Spleen (tissue), 11 donors: ENCODE measurements around the gene MARS1. TPM values are rescaled to one million over a fixed set of nuclear protein-coding genes. Genes with fewer than 3 reads are reported as not detected.

Source experiments
- DNase-seq: peaks from one replicate; pipeline ENCODE4 v3.0.0-alpha.2; 2020
- H3K27ac ChIP-seq, 8 donors: fragments of 200-600 bp; sonication (generic) in 7 of 8; 1 replicate in 4 of 8; 2 replicates in 4 of 8; pipeline versions ENCODE4 v1.5.0 to v1.8.0; 2016 to 2021; ENCODE audit warnings: inconsistent platforms in 4 of 8, mild to moderate bottlenecking in 4 of 8, moderate library complexity in 1 of 8
- H3K27me3 ChIP-seq, 7 donors: fragments of 200-600 bp; sonication (generic) in 6 of 7; replicated peaks in 1 of 7; 1 replicate in 4 of 7; 2 replicates in 3 of 7; pipeline versions ENCODE4 v1.5.0 to v1.8.0; 2016 to 2021; ENCODE audit warnings: inconsistent platforms in 3 of 7, mild to moderate bottlenecking in 1 of 7
- H3K36me3 ChIP-seq, 6 donors: fragments of 200-600 bp; sonication (generic) in 5 of 6; 1 replicate in 4 of 6; 2 replicates in 2 of 6; pipeline versions ENCODE4 v1.5.0 to v1.8.0; 2016 to 2021; ENCODE audit warnings: inconsistent platforms in 2 of 6
- H3K4me1 ChIP-seq, 6 donors: fragments of 200-600 bp; sonication (generic) in 5 of 6; 1 replicate in 3 of 6; 2 replicates in 3 of 6; pipeline versions ENCODE4 v1.5.0 to v1.8.0; 2016 to 2021; ENCODE audit warnings: inconsistent platforms in 3 of 6
- H3K4me3 ChIP-seq, 8 donors: fragments of 200-600 bp; sonication (generic) in 7 of 8; 1 replicate in 4 of 8; 2 replicates in 4 of 8; pipeline versions ENCODE4 v1.5.0 to v1.8.0; 2016 to 2021; ENCODE audit warnings: inconsistent platforms in 4 of 8, mild to moderate bottlenecking in 4 of 8, moderate library complexity in 2 of 8
- H3K9me3 ChIP-seq, 8 donors: fragments of 200-600 bp; sonication (generic) in 7 of 8; 1 replicate in 4 of 8; 2 replicates in 4 of 8; pipeline versions ENCODE4 v1.5.0 to v1.8.0; 2016 to 2021; ENCODE audit warnings: inconsistent platforms in 4 of 8
- POLR2A ChIP-seq, 3 donors: fragments of 450-650 bp; IDR thresholded peaks; one replicate each; pipeline ENCODE4 v1.5.1; 2017; ENCODE audit warnings: antibody characterized with exemption in 3 of 3, mild to moderate bottlenecking in 1 of 3
- POLR2AphosphoS5 ChIP-seq, 3 donors: sonication (generic); formaldehyde crosslinking; IDR thresholded peaks; one replicate each; pipeline ENCODE4 v1.5.1; 2017; ENCODE audit warnings: antibody characterized with exemption in 3 of 3
- WGBS, 5 donors: extraction: QIAGEN DNeasy Blood & Tissue Kit in 3 of 5; methylation state at CpG; one replicate each; pipeline versions ENCODE4 v1.1.5 to v1.1.7; 2013 to 2018; 5-methylcytosine and 5-hydroxymethylcytosine counted together
- intact Hi-C: fragments of 100-400 bp; cut with DNase I; formaldehyde crosslinking; loops from one replicate; pipeline ENCODE4 v1.15.0; 2023; ENCODE audit warnings: low total_unique reads
- polyA plus RNA-seq, 3 donors: library from polyadenylated mRNA; stranded (reverse); fragments of 200-250 nt; gene quantifications; one replicate each; pipeline ENCODE4 v1.2.1, GENCODE V29; 2013
- total RNA-seq, 7 donors: library from RNA; depleted of rRNA in 3 of 7; stranded (reverse); fragments of >200 nt in 3 of 7; fragmentation: NEBNext Ultra II Directional in 4 of 7; extraction: Animal tissue kit (Norgen Biotek cat#: 25700) in 4 of 7; gene quantifications; one replicate each; pipeline versions ENCODE4 v1.1.0 to v1.2.1, GENCODE V29; 2016 to 2021
- TF ChIP-seq, protein P1 (sequence below), 11 experiments: fragments of 200-600 bp in 7 of 11; fragments of 450-650 bp in 4 of 11; sonication (generic) in 4 of 11; IDR thresholded peaks in 8 of 11; conservative IDR thresholded peaks in 3 of 11; 1 replicate in 7 of 11; 2 replicates in 4 of 11; pipeline versions ENCODE4 v1.4.0 to v1.8.0; 2016 to 2021; ENCODE audit warnings: antibody characterized with exemption in 11 of 11, inconsistent platforms in 4 of 11, mild to moderate bottlenecking in 1 of 11
- donor health status: healthy with polysubstance abuse.
- donor health status: DM: no; HTN: no; CAD: no; lungs with moderate emphysema.
- donor health status: DM: no; HTN: no; CAD: no.
- donor health status: Bipolar disorder and iron deficiency.
- donor health status: healthy.
- donor health status: DM: no; HTN: no; CAD: no.
- donor health status: DM: yes; HTN: yes; CAD: no.

Gene MARS1
- total and polyA plus RNA-seq, 10 donors: 67.4 to 186 (median 101) TPM

DNA sequence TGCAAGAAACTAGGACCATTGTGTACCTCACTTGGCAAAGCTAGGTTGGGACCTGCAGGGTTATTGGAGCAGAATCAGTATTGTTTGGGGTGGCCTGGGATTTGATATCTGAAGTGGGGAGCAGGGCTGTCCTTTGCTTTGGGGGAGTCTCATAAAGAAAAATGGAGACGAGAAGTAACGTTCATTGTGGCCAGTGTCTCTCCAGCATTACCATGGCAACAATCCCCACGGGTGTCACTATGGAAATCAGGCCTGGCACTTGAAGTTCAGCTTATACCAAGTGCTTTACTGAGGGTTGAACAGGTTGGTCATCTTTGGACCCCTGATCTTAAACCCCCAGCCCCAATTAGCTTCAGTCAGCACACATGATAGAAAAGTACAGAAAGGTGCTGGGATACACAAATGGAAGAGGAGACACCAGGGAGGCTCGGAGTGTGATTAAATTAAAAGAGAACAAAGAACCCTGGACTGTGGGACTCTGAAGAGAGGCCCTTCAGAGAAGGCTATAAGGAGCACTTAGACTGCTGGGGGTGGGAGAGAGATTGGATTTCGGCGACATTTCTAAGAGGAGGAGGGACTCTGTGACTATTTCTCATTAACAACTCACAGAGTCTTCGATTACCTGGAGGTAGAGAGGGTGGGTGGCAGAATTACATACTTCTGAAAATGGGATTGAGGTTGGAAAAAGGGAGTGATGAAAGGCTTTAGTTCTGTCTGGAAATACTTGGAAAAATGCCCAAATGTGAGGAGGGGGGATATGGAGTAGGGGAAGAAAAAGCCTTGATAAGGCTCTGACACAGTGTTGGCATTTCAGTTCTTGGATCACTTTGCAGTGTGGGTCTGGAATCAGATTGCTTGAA lies 65.7 kb downstream of the MARS1 start:
- Histone ChIP-seq H3K9me3 (no peaks in the 10 kb centered on the region), H3K27ac (no peak overlapping the region), H3K36me3 (no peaks in the 10 kb centered on the region), H3K4me1 (peaks cover 6 to 15% (median 13%) of the 10 kb centered on the region in 6 donors), H3K27me3 (peaks cover 0 to 41% (median 21%) of the 10 kb centered on the region in 7 donors), H3K4me3 (no peak overlapping the region)
- 70 to 77% (median 75%) methylated on average over 7 of the region's 7 CpGs for WGBS, 5 donors
- no peak for TF ChIP-seq POLR2AphosphoS5 (IDR thresholded peaks at IDR 0.05)
- TF ChIP-seq POLR2A (IDR thresholded peaks at IDR 0.05): no peak
- TF ChIP-seq, protein P1, sequence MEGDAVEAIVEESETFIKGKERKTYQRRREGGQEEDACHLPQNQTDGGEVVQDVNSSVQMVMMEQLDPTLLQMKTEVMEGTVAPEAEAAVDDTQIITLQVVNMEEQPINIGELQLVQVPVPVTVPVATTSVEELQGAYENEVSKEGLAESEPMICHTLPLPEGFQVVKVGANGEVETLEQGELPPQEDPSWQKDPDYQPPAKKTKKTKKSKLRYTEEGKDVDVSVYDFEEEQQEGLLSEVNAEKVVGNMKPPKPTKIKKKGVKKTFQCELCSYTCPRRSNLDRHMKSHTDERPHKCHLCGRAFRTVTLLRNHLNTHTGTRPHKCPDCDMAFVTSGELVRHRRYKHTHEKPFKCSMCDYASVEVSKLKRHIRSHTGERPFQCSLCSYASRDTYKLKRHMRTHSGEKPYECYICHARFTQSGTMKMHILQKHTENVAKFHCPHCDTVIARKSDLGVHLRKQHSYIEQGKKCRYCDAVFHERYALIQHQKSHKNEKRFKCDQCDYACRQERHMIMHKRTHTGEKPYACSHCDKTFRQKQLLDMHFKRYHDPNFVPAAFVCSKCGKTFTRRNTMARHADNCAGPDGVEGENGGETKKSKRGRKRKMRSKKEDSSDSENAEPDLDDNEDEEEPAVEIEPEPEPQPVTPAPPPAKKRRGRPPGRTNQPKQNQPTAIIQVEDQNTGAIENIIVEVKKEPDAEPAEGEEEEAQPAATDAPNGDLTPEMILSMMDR (IDR thresholded peaks at IDR 0.05 in 8 of 11, conservative IDR thresholded peaks at IDR 0.05 in 3 of 11): no peak
- intact Hi-C loops: no loop called here
- DNase-seq: no peak

DNA sequence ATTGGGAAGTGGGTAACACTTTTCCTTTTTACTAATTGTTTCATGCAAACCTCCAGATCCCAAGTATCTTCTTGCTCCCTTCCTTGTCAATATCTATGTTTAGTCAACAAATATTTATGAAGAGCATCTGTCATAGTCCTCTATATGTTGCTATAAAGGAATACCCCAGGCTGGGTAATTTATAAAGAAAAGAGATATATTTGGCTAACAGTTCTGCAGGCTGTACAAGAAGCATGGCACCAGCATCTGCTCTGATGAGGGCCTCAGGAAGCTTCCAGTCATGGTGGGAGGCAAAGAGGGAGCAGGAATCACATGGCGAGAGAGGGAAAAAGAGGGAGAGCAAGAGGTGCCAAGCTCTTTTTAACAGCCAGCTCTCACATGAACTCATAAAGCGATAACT lies 66.6 kb downstream of the MARS1 start:
- WGBS, 5 donors: 88 to 95% (median 92%) methylated on average over 2 of the region's 2 CpGs
- no peaks in the 10 kb centered on the region for H3K9me3 ChIP-seq
- TF ChIP-seq, protein P1 (IDR thresholded peaks at IDR 0.05 in 8 of 11, conservative IDR thresholded peaks at IDR 0.05 in 3 of 11): no peak
- no peak for TF ChIP-seq POLR2A (IDR thresholded peaks at IDR 0.05)
- TF ChIP-seq POLR2AphosphoS5 (IDR thresholded peaks at IDR 0.05): no peak
- no peaks in the 10 kb centered on the region for H3K36me3 ChIP-seq
- no peak for DNase-seq
- intact Hi-C loops: no loop called here
- H3K27me3 ChIP-seq: peaks cover 0 to 32% (median 13%) of the 10 kb centered on the region in 7 donors
- no peak overlapping the region for H3K4me3 ChIP-seq
- no peak overlapping the region for H3K27ac ChIP-seq
- peaks cover 6 to 12% (median 10%) of the 10 kb centered on the region in 6 donors for H3K4me1 ChIP-seq

DNA sequence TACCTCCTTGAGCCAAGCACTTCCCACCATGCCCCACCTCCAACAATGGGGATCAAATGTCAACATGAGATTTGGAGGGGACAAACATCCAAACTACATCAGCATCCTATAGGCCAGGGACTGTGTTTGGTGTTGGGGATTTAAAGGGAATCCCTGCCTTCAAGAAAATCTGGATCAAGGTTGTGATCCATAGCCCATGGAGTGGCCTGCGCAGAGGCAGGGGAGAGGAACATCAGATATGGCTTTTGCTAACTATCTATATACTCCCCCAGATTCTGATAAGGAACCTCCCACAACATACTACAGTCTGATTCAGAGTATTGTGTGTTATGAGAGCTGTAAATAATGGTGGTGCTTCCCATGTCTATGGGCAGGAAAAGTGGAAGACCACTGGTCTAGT lies 67.0 kb downstream of the MARS1 start:
- intact Hi-C loops: no loop called here
- WGBS, 5 donors: 90 to 100% (median 96%) methylated on average over 1 of the region's 1 CpG
- Histone ChIP-seq H3K36me3 (no peaks in the 10 kb centered on the region), H3K4me1 (peaks cover 3 to 7% (median 6%) of the 10 kb centered on the region in 6 donors), H3K27me3 (peaks cover 0 to 28% (median 8%) of the 10 kb centered on the region in 7 donors), H3K4me3 (no peak overlapping the region), H3K27ac (no peak overlapping the region), H3K9me3 (no peaks in the 10 kb centered on the region)
- TF ChIP-seq, protein P1 (IDR thresholded peaks at IDR 0.05 in 8 of 11, conservative IDR thresholded peaks at IDR 0.05 in 3 of 11): no peak
- TF ChIP-seq POLR2AphosphoS5 (IDR thresholded peaks at IDR 0.05) (no peak), POLR2A (IDR thresholded peaks at IDR 0.05) (no peak)
- DNase-seq: no peak

DNA sequence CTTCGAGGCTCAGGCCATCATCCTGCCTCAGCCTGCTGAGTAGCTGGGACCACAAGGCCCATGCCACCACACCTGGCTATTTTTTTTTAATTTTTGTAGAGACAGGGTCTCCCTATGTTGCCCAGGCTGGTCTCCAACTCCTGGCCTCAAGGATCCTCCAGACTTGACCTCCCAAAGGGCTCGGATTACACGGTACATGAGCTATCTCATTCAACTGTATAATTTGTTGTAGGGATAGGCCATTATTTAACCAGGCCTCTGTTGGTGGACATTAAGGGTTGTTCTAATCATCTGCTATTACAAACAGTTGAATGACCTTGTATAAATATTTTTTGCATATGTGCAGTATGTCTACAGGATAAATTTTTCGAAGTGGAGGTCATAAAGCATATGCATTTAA lies 71.0 kb downstream of the MARS1 start:
- TF ChIP-seq POLR2A (IDR thresholded peaks at IDR 0.05) (no peak), POLR2AphosphoS5 (IDR thresholded peaks at IDR 0.05) (no peak)
- TF ChIP-seq, protein P1 (IDR thresholded peaks at IDR 0.05 in 8 of 11, conservative IDR thresholded peaks at IDR 0.05 in 3 of 11): no peak
- Histone ChIP-seq H3K27ac (no peak overlapping the region), H3K27me3 (peaks cover 0 to 12% (median 0%) of the 10 kb centered on the region in 7 donors), H3K4me1 (no peaks in the 10 kb centered on the region), H3K9me3 (no peaks in the 10 kb centered on the region), H3K36me3 (no peaks in the 10 kb centered on the region), H3K4me3 (no peak overlapping the region)
- intact Hi-C loops: no loop called here
- no peak for DNase-seq
- 79 to 87% (median 81%) methylated on average over 4 of the region's 4 CpGs for WGBS, 5 donors
